ENCODE results near the gene NXF1.

GRCh38 chr11:62792202-62792575, 13.1 kb downstream of the NXF1 start:
- TF ChIP-seq CTCF (IDR thresholded peaks at IDR 0.05; ENCODE audit: insufficient read depth, low read length, poor library complexity, severe bottlenecking), result no peak
- no peak for TF ChIP-seq EZH2phosphoT487 (conservative IDR thresholded peaks at IDR 0.05; ENCODE audit: low read length)

All from SU-DHL-6 (cell line).